CD14-positive monocyte (primary cell): Measurements from ENCODE around the gene KCNE1. TPM values are rescaled to one million over a fixed set of nuclear protein-coding genes. Genes with fewer than 3 reads are reported as not detected.
"Not testable (repeated sequence)": the region's sequence is repeated elsewhere in the genome, so short reads cannot be mapped to it uniquely, and the experiment has no call there.

Experiments
- DNase-seq, 3 donors: peaks; one replicate each; pipeline ENCODE4 v3.0.0-alpha.2; 2011 to 2022
- H2AFZ ChIP-seq: 2 replicates; pipeline ENCODE4 v1.6.0; 2012; ENCODE audit warnings: mild to moderate bottlenecking, low read depth, low read length, inconsistent platforms; ENCODE audit not compliant: insufficient read depth, poor library complexity, severe bottlenecking
- H3K27ac ChIP-seq, 2 donors: 1 replicate in 1 of 2; 2 replicates in 1 of 2; pipeline ENCODE4 v1.5.1; 2012 to 2013; ENCODE audit warnings: low read length in 2 of 2, control low read depth in 1 of 2, inconsistent platforms in 1 of 2, low read depth in 1 of 2, mild to moderate bottlenecking in 1 of 2
- H3K27me3 ChIP-seq, 2 donors: one replicate each; pipeline versions ENCODE4 v1.6.0 to v1.6.1; 2011 to 2013; ENCODE audit warnings: low read length in 2 of 2; ENCODE audit not compliant: control insufficient read depth in 2 of 2, insufficient read depth in 2 of 2
- H3K36me3 ChIP-seq, 2 donors: replicated peaks in 1 of 2; 1 replicate in 1 of 2; 2 replicates in 1 of 2; pipeline versions ENCODE4 v1.5.1 to v1.6.1; 2012 to 2013; ENCODE audit warnings: low read length in 2 of 2, control low read depth in 1 of 2, inconsistent platforms in 1 of 2, mild to moderate bottlenecking in 1 of 2; ENCODE audit not compliant: insufficient read depth in 2 of 2, control insufficient read depth in 1 of 2
- H3K4me1 ChIP-seq, 2 donors: 1 replicate in 1 of 2; 2 replicates in 1 of 2; pipeline versions ENCODE4 v1.5.1 to v1.6.1; 2012 to 2013; ENCODE audit warnings: low read length in 2 of 2, control low read depth in 1 of 2, inconsistent platforms in 1 of 2, mild to moderate bottlenecking in 1 of 2, moderate library complexity in 1 of 2; ENCODE audit not compliant: insufficient read depth in 2 of 2, control insufficient read depth in 1 of 2
- H3K4me2 ChIP-seq: replicated peaks from 2 replicates; pipeline ENCODE3; 2012; ENCODE audit warnings: low read length, moderate library complexity, mild to moderate bottlenecking; ENCODE audit not compliant: poor library complexity, severe bottlenecking; ENCODE audit errors: extremely low read depth
- H3K4me3 ChIP-seq, 3 experiments: fragments of 200-600 bp in 1 of 3; sonication (generic) in 1 of 3; replicated peaks in 1 of 3; 1 replicate in 2 of 3; 2 replicates in 1 of 3; pipeline ENCODE4 v1.5.1; 2011 to 2013; ENCODE audit warnings: low read length in 3 of 3, mild to moderate bottlenecking in 3 of 3, control low read depth in 2 of 3, low read depth in 2 of 3, inconsistent platforms in 1 of 3, moderate library complexity in 1 of 3
- H3K79me2 ChIP-seq: 2 replicates; pipeline ENCODE4 v1.6.0; 2012; ENCODE audit warnings: mild to moderate bottlenecking, control low read depth, inconsistent platforms, low read length, moderate library complexity; ENCODE audit not compliant: insufficient read depth
- H3K9ac ChIP-seq: 2 replicates; pipeline ENCODE4 v1.6.0; 2017; ENCODE audit warnings: low read length, mild to moderate bottlenecking; ENCODE audit not compliant: insufficient read depth, poor library complexity, severe bottlenecking
- H3K9me3 ChIP-seq, 2 donors: replicated peaks in 1 of 2; 1 replicate in 1 of 2; 2 replicates in 1 of 2; pipeline versions ENCODE4 v1.5.1 to v1.6.1; 2012 to 2013; ENCODE audit warnings: low read length in 2 of 2, control low read depth in 1 of 2; ENCODE audit not compliant: control insufficient read depth in 1 of 2, insufficient read depth in 1 of 2
- H4K20me1 ChIP-seq: 2 replicates; pipeline ENCODE4 v1.6.0; 2012; ENCODE audit warnings: mild to moderate bottlenecking, low read length, control low read depth, moderate library complexity; ENCODE audit not compliant: insufficient read depth
- H3K27ac Mint-ChIP-seq, 7 donors: one replicate each; pipeline ENCODE4 v1.8.0; 2020; ENCODE audit warnings: mild to moderate bottlenecking in 7 of 7, mixed read lengths in 7 of 7, moderate library complexity in 6 of 7, inconsistent platforms in 2 of 7
- H3K27me3 Mint-ChIP-seq, 3 donors: one replicate each; pipeline ENCODE4 v1.8.0; 2021 to 2022; ENCODE audit warnings: low read depth in 3 of 3, mild to moderate bottlenecking in 3 of 3, mixed read lengths in 3 of 3, moderate library complexity in 3 of 3, inconsistent platforms in 1 of 3
- H3K36me3 Mint-ChIP-seq, 2 donors: one replicate each; pipeline ENCODE4 v1.8.0; 2020; ENCODE audit warnings: mixed read lengths in 2 of 2, inconsistent platforms in 1 of 2, mild to moderate bottlenecking in 1 of 2
- H3K4me1 Mint-ChIP-seq: one replicate; pipeline ENCODE4 v1.8.0; 2020; ENCODE audit warnings: mild to moderate bottlenecking, mixed read lengths
- H3K4me3 Mint-ChIP-seq, 2 donors: one replicate each; pipeline ENCODE4 v1.8.0; 2020; ENCODE audit warnings: mild to moderate bottlenecking in 2 of 2, mixed read lengths in 2 of 2, moderate library complexity in 1 of 2
- H3K9me3 Mint-ChIP-seq, 7 donors: one replicate each; pipeline ENCODE4 v1.8.0; 2020 to 2022; ENCODE audit warnings: mixed read lengths in 7 of 7, mild to moderate bottlenecking in 6 of 7, moderate library complexity in 6 of 7, inconsistent platforms in 2 of 7
- CTCF ChIP-seq: fragments of 200-600 bp; IDR thresholded peaks from one replicate; pipeline ENCODE4 v1.8.0; 2022; ENCODE audit warnings: antibody characterized with exemption, mild to moderate bottlenecking
- WGBS: methylation state at CpG from one replicate; pipeline ENCODE4 v1.1.5; 2013; ENCODE audit warnings: missing lambda C conversion rate; ENCODE audit not compliant: insufficient coverage; 5-methylcytosine and 5-hydroxymethylcytosine counted together
- intact Hi-C, 2 donors: fragments of 100-400 bp; cut with micrococcal nuclease; formaldehyde crosslinking; loops; one replicate each; pipeline versions ENCODE4 v1.15.0 to v1.15.1; 2023
- polyA plus RNA-seq, 3 donors: library from polyadenylated mRNA; depleted of rRNA in 1 of 3; unstranded in 2 of 3; stranded (reverse) in 1 of 3; fragments of 300-500 nt in 2 of 3; fragments of >200 nt in 1 of 3; fragmentation: Illumina TruSeq in 2 of 3; gene quantifications; 1 replicate in 2 of 3; 2 replicates in 1 of 3; pipeline ENCODE4 v1.2.3, GENCODE V29; 2012 to 2021

The KCNE1 gene
- polyA plus RNA-seq, 3 donors: 1.5 to 15.9 (median 3.2) TPM

GRCh38 chr21:34557261-34557660, 45.3 kb upstream of the KCNE1 start:
- no peak overlapping the region for H2AFZ ChIP-seq
- WGBS: 100% methylated on average over 2 of the region's 5 CpGs

GRCh38 chr21:34554670-34555069, 42.7 kb upstream of the KCNE1 start:
- peaks cover 0 to 10% of the 10 kb centered on the region in 2 donors for H3K36me3 ChIP-seq
- H3K4me1 ChIP-seq, H3K4me1 Mint-ChIP-seq, H3K4me3 ChIP-seq, H3K4me3 Mint-ChIP-seq, H3K4me2 ChIP-seq, DNase-seq, H3K27me3 ChIP-seq, intact Hi-C loops, H4K20me1 ChIP-seq, H3K27me3 Mint-ChIP-seq, H3K9ac ChIP-seq, H3K9me3 ChIP-seq, H2AFZ ChIP-seq, H3K27ac ChIP-seq: not testable (repeated sequence)
- Mint-ChIP-seq H3K27ac (peak overlapping the region in 1 of 7 donors; percentile 7), H3K9me3 (peaks cover 7 to 13% (median 10%) of the 10 kb centered on the region in 7 donors), H3K36me3 (peaks cover 5 to 20% of the 10 kb centered on the region in 2 donors)
- 100% methylated on average over 1 of the region's 2 CpGs for WGBS
- peaks cover 15% of the 10 kb centered on the region for H3K79me2 ChIP-seq

More at GRCh38 chr21:34557261-34557660, 45.3 kb upstream of the KCNE1 start:
- no peak overlapping the region for H3K4me3 Mint-ChIP-seq
- peaks cover 7% of the 10 kb centered on the region for H3K79me2 ChIP-seq
- intact Hi-C loops: no loop called here
- H3K9ac ChIP-seq: no peak overlapping the region
- no peak for DNase-seq
- H3K4me3 ChIP-seq: no peak overlapping the region
- H3K27me3 ChIP-seq: no peaks in the 10 kb centered on the region
- no peak overlapping the region for H3K4me2 ChIP-seq
- peaks cover 0 to 10% of the 10 kb centered on the region in 2 donors for H3K36me3 ChIP-seq
- peaks cover 0 to 3% (median 0%) of the 10 kb centered on the region in 3 donors for H3K27me3 Mint-ChIP-seq
- peaks cover 5 to 13% (median 10%) of the 10 kb centered on the region in 7 donors for H3K9me3 Mint-ChIP-seq
- H3K4me1 Mint-ChIP-seq: peaks cover 5% of the 10 kb centered on the region
- no peak overlapping the region for H3K27ac Mint-ChIP-seq
- no peak overlapping the region for H3K27ac ChIP-seq
- no peaks in the 10 kb centered on the region for H4K20me1 ChIP-seq
- H3K4me1 ChIP-seq: peaks cover 2 to 6% of the 10 kb centered on the region in 2 donors
- peaks cover 3 to 14% of the 10 kb centered on the region in 2 donors for H3K36me3 Mint-ChIP-seq
- peaks cover 0 to 3% of the 10 kb centered on the region in 2 donors for H3K9me3 ChIP-seq
- TF ChIP-seq CTCF: no peak
